ENCODE results near the gene CTNNA2. TPM values are rescaled to one million over a fixed set of nuclear protein-coding genes. Genes with fewer than 3 reads are reported as not detected.
A peak's percentile ranks its signal among the peaks of the same experiment; 100 is the strongest.

The CTNNA2 gene
- polyA plus RNA-seq, 1 of the 3 experiments (the other 2 are of a cell fraction), result 0.30 TPM

GRCh38 chr2:79721966-79722365 is 209.1 kb downstream of the CTNNA2 start:
- WGBS (ENCODE audit: low lambda C conversion rate), result 45% methylated on average over 3 of the region's 3 CpGs
- no peak overlapping the region for H3K27ac ChIP-seq (ENCODE audit: low read depth in 2 of 2, low read length in 1 of 2)
- no peaks in the 10 kb centered on the region for H3K79me2 ChIP-seq (ENCODE audit: insufficient read depth)

GRCh38 chr2:79723830-79724229 is 211.0 kb downstream of the CTNNA2 start:
- WGBS (ENCODE audit: low lambda C conversion rate), result 6% methylated on average over 2 of the region's 2 CpGs
- TF ChIP-seq GABPA (IDR thresholded peaks at IDR 0.05; ENCODE audit: low read depth), result no peak
- TF ChIP-seq EP300 (IDR thresholded peaks at IDR 0.05; ENCODE audit: borderline replicate concordance in 1 of 2, low read depth in 1 of 2, low read length in 1 of 2), result peak in 1 of 2 experiments; percentile 29; a peak in 1 of 4 replicates
- peak; percentile 72 for TF ChIP-seq PBX3 (IDR thresholded peaks at IDR 0.05)
- TF ChIP-seq TCF12 (IDR thresholded peaks at IDR 0.05), result peak; percentile 80
- TF ChIP-seq TEAD4 (IDR thresholded peaks at IDR 0.05; ENCODE audit: borderline replicate concordance, insufficient read depth), result peak; percentile 48; the same call in 1 of the 2 replicates
- TF ChIP-seq ELF1 (IDR thresholded peaks at IDR 0.05), result no peak
- TF ChIP-seq JUND (IDR thresholded peaks at IDR 0.05), result peak; percentile 42
- TF ChIP-seq FOSL2 (IDR thresholded peaks at IDR 0.05; ENCODE audit: borderline replicate concordance, low read depth), result peak; percentile 83
- no peaks in the 10 kb centered on the region for H3K27me3 ChIP-seq (ENCODE audit: insufficient read depth)
- ChIA-PET POLR2A (no interaction called here), CTCF (interaction anchor here (1.4 kb wide), 1 partner anchor 13 kb away, joined by 4 read pairs; no protein-coding TSS in a partner anchor)
- DNase-seq, result no peak
- H2AFZ ChIP-seq (ENCODE audit: low read depth), result 0 out of 2 replicates have a peak overlapping the region, but pooled peaks have one; percentile 42
- peaks cover 8% of the 10 kb centered on the region for H3F3A ChIP-seq (replicated peaks; ENCODE audit: insufficient read depth)
- H4K20me1 ChIP-seq (ENCODE audit: insufficient read depth), result no peaks in the 10 kb centered on the region
- no peaks in the 10 kb centered on the region for H3K9me2 ChIP-seq
- H3K9ac ChIP-seq, result no peak overlapping the region
- no peaks in the 10 kb centered on the region for H3K36me3 ChIP-seq (replicated peaks in 1 of 2; ENCODE audit: control insufficient read depth in 1 of 2, insufficient read depth in 2 of 2, low read length in 1 of 2)
- no peaks in the 10 kb centered on the region for H3K4me1 ChIP-seq (ENCODE audit: control insufficient read depth in 1 of 2, insufficient read depth in 2 of 2, low read depth in 1 of 2, low read length in 1 of 2)
- no peaks in the 10 kb centered on the region for H3K9me3 ChIP-seq
- H3K4me3 ChIP-seq (ENCODE audit: low read depth in 2 of 2, low read length in 1 of 2), result no peak overlapping the region
- no peak overlapping the region for H3K4me2 ChIP-seq
- no peaks in the 10 kb centered on the region for H3K79me2 ChIP-seq (ENCODE audit: insufficient read depth)
- H3K27ac ChIP-seq (ENCODE audit: low read depth in 2 of 2, low read length in 1 of 2), result peak overlapping the region in 1 of 2 experiments; percentile 74; a peak in 2 of 4 replicates

More at GRCh38 chr2:79721966-79722365, 209.1 kb downstream of the CTNNA2 start:
- H2AFZ ChIP-seq (ENCODE audit: low read depth), result no peak overlapping the region
- H3K9me2 ChIP-seq, result no peaks in the 10 kb centered on the region
- H3K36me3 ChIP-seq (replicated peaks in 1 of 2; ENCODE audit: control insufficient read depth in 1 of 2, insufficient read depth in 2 of 2, low read length in 1 of 2), result no peaks in the 10 kb centered on the region
- H3K9ac ChIP-seq, result no peak overlapping the region
- no peaks in the 10 kb centered on the region for H3K27me3 ChIP-seq (ENCODE audit: insufficient read depth)
- ChIA-PET POLR2A (no interaction called here), CTCF (no interaction called here)
- no peak overlapping the region for H3K4me2 ChIP-seq
- H3K4me1 ChIP-seq (ENCODE audit: control insufficient read depth in 1 of 2, insufficient read depth in 2 of 2, low read depth in 1 of 2, low read length in 1 of 2), result no peaks in the 10 kb centered on the region
- H3K9me3 ChIP-seq, result no peaks in the 10 kb centered on the region
- H4K20me1 ChIP-seq (ENCODE audit: insufficient read depth), result no peaks in the 10 kb centered on the region
- peaks cover 8% of the 10 kb centered on the region for H3F3A ChIP-seq (replicated peaks; ENCODE audit: insufficient read depth)
- no peak overlapping the region for H3K4me3 ChIP-seq (ENCODE audit: low read depth in 2 of 2, low read length in 1 of 2)
- TF ChIP-seq ELF1 (IDR thresholded peaks at IDR 0.05) (no peak), RCOR1 (IDR thresholded peaks at IDR 0.05; ENCODE audit: low read length) (no peak), NRF1 (IDR thresholded peaks at IDR 0.05; ENCODE audit: low read depth, low read length) (no peak)
- no peak for DNase-seq

GRCh38 chr2:79729532-79729931 is 216.7 kb downstream of the CTNNA2 start:
- Histone ChIP-seq H3K9me3 (no peaks in the 10 kb centered on the region), H2AFZ (ENCODE audit: low read depth) (no peak overlapping the region), H3K27me3 (ENCODE audit: insufficient read depth) (no peaks in the 10 kb centered on the region), H3K9ac (no peak overlapping the region), H3K79me2 (ENCODE audit: insufficient read depth) (no peaks in the 10 kb centered on the region), H3K4me1 (ENCODE audit: control insufficient read depth in 1 of 2, insufficient read depth in 2 of 2, low read depth in 1 of 2, low read length in 1 of 2) (no peaks in the 10 kb centered on the region), H3K36me3 (replicated peaks in 1 of 2; ENCODE audit: control insufficient read depth in 1 of 2, insufficient read depth in 2 of 2, low read length in 1 of 2) (no peaks in the 10 kb centered on the region), H3K9me2 (peaks cover 6% of the 10 kb centered on the region; the same call in 1 of the 2 replicates), H3K4me3 (ENCODE audit: low read depth in 2 of 2, low read length in 1 of 2) (no peak overlapping the region), H3F3A (replicated peaks; ENCODE audit: insufficient read depth) (no peaks in the 10 kb centered on the region), H3K27ac (ENCODE audit: low read depth in 2 of 2, low read length in 1 of 2) (no peak overlapping the region), H3K4me2 (no peak overlapping the region), H4K20me1 (ENCODE audit: insufficient read depth) (no peaks in the 10 kb centered on the region)
- no peak for DNase-seq
- 23% methylated on average over 1 of the region's 1 CpG for WGBS (ENCODE audit: low lambda C conversion rate)
- POLR2A ChIA-PET, result no interaction called here
- CTCF ChIA-PET, result no interaction called here
- TF ChIP-seq NRF1 (IDR thresholded peaks at IDR 0.05; ENCODE audit: low read depth, low read length) (no peak), FOXJ3 (CRISPR knock-in tag; IDR thresholded peaks at IDR 0.05) (no peak), EZH2phosphoT487 (IDR thresholded peaks at IDR 0.05; ENCODE audit: borderline replicate concordance, low read depth) (no peak), MAX (IDR thresholded peaks at IDR 0.05; ENCODE audit: low read depth) (no peak), IRF3 (IDR thresholded peaks at IDR 0.05; ENCODE audit: low read depth, low read length) (no peak), TEAD4 (IDR thresholded peaks at IDR 0.05; ENCODE audit: borderline replicate concordance, insufficient read depth) (no peak), FOSL2 (IDR thresholded peaks at IDR 0.05; ENCODE audit: borderline replicate concordance, low read depth) (no peak), POLR2AphosphoS5 (IDR thresholded peaks at IDR 0.05; ENCODE audit: low read depth, low read length) (no peak), YY1 (IDR thresholded peaks at IDR 0.05; ENCODE audit: low read depth) (no peak), SIN3A (IDR thresholded peaks at IDR 0.05; ENCODE audit: borderline replicate concordance, low read depth, low read length) (no peak), MEF2A (IDR thresholded peaks at IDR 0.05; ENCODE audit: borderline replicate concordance, low read depth) (no peak), TAF1 (IDR thresholded peaks at IDR 0.05; ENCODE audit: borderline replicate concordance, low read depth, low read length) (no peak), RAD21 (IDR thresholded peaks at IDR 0.05; ENCODE audit: low read length) (no peak), JUND (IDR thresholded peaks at IDR 0.05) (no peak)
- TF ChIP-seq, protein P1, sequence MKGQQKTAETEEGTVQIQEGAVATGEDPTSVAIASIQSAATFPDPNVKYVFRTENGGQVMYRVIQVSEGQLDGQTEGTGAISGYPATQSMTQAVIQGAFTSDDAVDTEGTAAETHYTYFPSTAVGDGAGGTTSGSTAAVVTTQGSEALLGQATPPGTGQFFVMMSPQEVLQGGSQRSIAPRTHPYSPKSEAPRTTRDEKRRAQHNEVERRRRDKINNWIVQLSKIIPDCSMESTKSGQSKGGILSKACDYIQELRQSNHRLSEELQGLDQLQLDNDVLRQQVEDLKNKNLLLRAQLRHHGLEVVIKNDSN (IDR thresholded peaks at IDR 0.05; ENCODE audit: borderline replicate concordance, low read depth), result no peak

All from SK-N-SH (cell line).